Smooth muscle cell (in vitro differentiated cells): Measurements from ENCODE around the gene MTARC2. TPM values are rescaled to one million over a fixed set of nuclear protein-coding genes. Genes with fewer than 3 reads are reported as not detected.

Experiments
- DNase-seq: peaks from one replicate; lab custom pipeline; 2025; ENCODE audit not compliant: unreplicated experiment; lab: John Stamatoyannopoulos, UW
- H2AFZ ChIP-seq: fragments of 200-600 bp; sonication (generic); 2 replicates; pipeline ENCODE4 v1.6.0; 2016; ENCODE audit warnings: antibody characterized with exemption, low read depth, mild to moderate bottlenecking
- H3F3A ChIP-seq: fragments of 200-600 bp; sonication (generic); 2 replicates; pipeline ENCODE4 v1.6.0; 2017; ENCODE audit warnings: antibody characterized with exemption, low read depth
- H3K27ac ChIP-seq: fragments of 200-600 bp; sonication (generic); 2 replicates; pipeline ENCODE4 v1.5.1; 2016; ENCODE audit warnings: low read depth, mild to moderate bottlenecking
- H3K27me3 ChIP-seq: fragments of 200-600 bp; sonication (generic); 2 replicates; pipeline ENCODE4 v1.6.1; 2016; ENCODE audit warnings: low read depth, mild to moderate bottlenecking
- H3K36me3 ChIP-seq: fragments of 200-600 bp; sonication (generic); 2 replicates; pipeline ENCODE4 v1.5.1; 2016; ENCODE audit warnings: low read depth
- H3K4me1 ChIP-seq: fragments of 200-600 bp; sonication (generic); 2 replicates; pipeline ENCODE4 v1.5.1; 2016; ENCODE audit warnings: low read depth
- H3K4me2 ChIP-seq: fragments of 200-600 bp; sonication (generic); 2 replicates; pipeline ENCODE4 v1.6.0; 2016; ENCODE audit warnings: mild to moderate bottlenecking
- H3K4me3 ChIP-seq: fragments of 200-600 bp; sonication (generic); 2 replicates; pipeline ENCODE4 v1.5.1; 2016; ENCODE audit warnings: mild to moderate bottlenecking
- H3K79me2 ChIP-seq: fragments of 200-600 bp; sonication (generic); 2 replicates; pipeline ENCODE4 v1.6.0; 2016; ENCODE audit warnings: low read depth, mild to moderate bottlenecking
- H3K9ac ChIP-seq: fragments of 200-600 bp; sonication (generic); 2 replicates; pipeline ENCODE4 v1.6.0; 2016; ENCODE audit warnings: low read depth
- H3K9me3 ChIP-seq: fragments of 200-600 bp; sonication (generic); replicated peaks from 2 replicates; pipeline ENCODE4 v1.5.1; 2016; ENCODE audit warnings: low read depth
- H4K20me1 ChIP-seq: fragments of 200-600 bp; sonication (generic); 2 replicates; pipeline ENCODE4 v1.6.0; 2016; ENCODE audit warnings: low read depth
- CTCF ChIP-seq: fragments of 200-600 bp; sonication (generic); IDR thresholded peaks from 2 replicates; pipeline ENCODE4 v1.5.1; 2017; ENCODE audit warnings: borderline replicate concordance, mild to moderate bottlenecking, antibody characterized with exemption; ENCODE audit not compliant: insufficient read depth, poor library complexity, severe bottlenecking
- WGBS: methylation state at CpG from one replicate; pipeline ENCODE4 v1.1.7; 2016; ENCODE audit warnings: low lambda C conversion rate; 5-methylcytosine and 5-hydroxymethylcytosine counted together
- polyA plus RNA-seq: library from polyadenylated mRNA; unstranded; fragments of >200 nt; fragmentation: Nextera tagmentation; extraction: Ambion mirVana; gene quantifications from 2 replicates; pipeline ENCODE4 v1.2.1, GENCODE V29; 2016
- total RNA-seq: library from RNA; depleted of rRNA; stranded (reverse); fragments of >200 nt; gene quantifications from 2 replicates; pipeline ENCODE4 v1.2.3, GENCODE V29; 2014

Gene MTARC2
- total and polyA plus RNA-seq, 2 experiments from 2014 or later: 6.1 to 7.6 TPM

GRCh38 chr1:220742520-220742919 lies 5.6 kb upstream of the MTARC2 start:
- Histone ChIP-seq H3K36me3 (no peaks in the 10 kb centered on the region), H3K9ac (no peak overlapping the region), H3K4me1 (peaks cover 3% of the 10 kb centered on the region), H3K27ac (no peak overlapping the region), H3K27me3 (peaks cover 3% of the 10 kb centered on the region), H3F3A (no peaks in the 10 kb centered on the region), H4K20me1 (no peaks in the 10 kb centered on the region), H3K79me2 (no peaks in the 10 kb centered on the region), H3K4me2 (no peak overlapping the region), H2AFZ (no peak overlapping the region), H3K9me3 (no peaks in the 10 kb centered on the region), H3K4me3 (no peak overlapping the region)
- DNase-seq: no peak
- TF ChIP-seq CTCF: no peak
- WGBS: 93% methylated on average over 3 of the region's 3 CpGs

GRCh38 chr1:220746851-220747250 lies 1.3 kb upstream of the MTARC2 start:
- peak overlapping the region; percentile 97 for H2AFZ ChIP-seq
- TF ChIP-seq CTCF: no peak
- no peaks in the 10 kb centered on the region for H3K9me3 ChIP-seq
- WGBS: 94% methylated on average over 3 of the region's 3 CpGs
- no peaks in the 10 kb centered on the region for H3K79me2 ChIP-seq
- H3K4me1 ChIP-seq: peaks cover 12% of the 10 kb centered on the region
- H3K9ac ChIP-seq: no peak overlapping the region
- H3K4me2 ChIP-seq: peak overlapping the region; percentile 92
- no peaks in the 10 kb centered on the region for H3K36me3 ChIP-seq
- H3F3A ChIP-seq: no peaks in the 10 kb centered on the region
- DNase-seq: no peak
- H3K27me3 ChIP-seq: no peaks in the 10 kb centered on the region
- no peak overlapping the region for H3K4me3 ChIP-seq
- no peak overlapping the region for H3K27ac ChIP-seq
- H4K20me1 ChIP-seq: no peaks in the 10 kb centered on the region

- TF ChIP-seq CTCF: no peak
- Histone ChIP-seq H3K9me3 (no peaks in the 10 kb centered on the region), H2AFZ (peak overlapping the region; percentile 97), H3K9ac (no peak overlapping the region), H3K27ac (peak overlapping the region; percentile 20), H3F3A (no peaks in the 10 kb centered on the region), H3K4me2 (peak overlapping the region; percentile 92), H3K36me3 (no peaks in the 10 kb centered on the region), H3K27me3 (no peaks in the 10 kb centered on the region), H3K4me3 (peak overlapping the region; percentile 80), H4K20me1 (no peaks in the 10 kb centered on the region), H3K4me1 (peaks cover 12% of the 10 kb centered on the region), H3K79me2 (no peaks in the 10 kb centered on the region)
- 20% methylated on average over 18 of the region's 18 CpGs for WGBS
- DNase-seq: no peak
Observed at GRCh38 chr1:220747437-220748088, 559 bp upstream of the MTARC2 start.

DNA sequence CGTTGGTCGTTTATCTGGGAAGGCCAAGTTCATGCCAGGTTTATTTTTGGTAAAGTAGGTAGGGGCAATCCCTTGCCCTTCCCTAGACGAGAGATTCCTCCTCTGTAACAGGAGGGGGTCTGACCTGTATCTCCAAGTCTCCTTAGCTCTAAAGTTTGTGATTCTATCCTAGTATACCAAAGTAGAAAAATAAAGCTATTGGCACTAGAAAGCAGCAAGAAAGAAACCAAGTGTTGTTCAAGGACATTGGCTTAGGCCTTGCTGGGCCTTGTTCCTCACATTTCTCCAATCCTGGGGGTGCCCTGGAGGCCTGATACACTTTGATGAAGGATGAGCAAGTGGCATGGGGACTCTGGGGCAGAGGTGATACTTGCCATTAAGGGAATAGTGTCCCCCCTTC lies 814 bp downstream of the MTARC2 start:
- peak overlapping the region; percentile 80 for H3K4me3 ChIP-seq
- TF ChIP-seq CTCF: no peak
- no peaks in the 10 kb centered on the region for H3K27me3 ChIP-seq
- whole genome bisulfite sequencing: 16% methylated on average over 3 of the region's 3 CpGs
- H2AFZ ChIP-seq: peak overlapping the region; percentile 97
- H4K20me1 ChIP-seq: no peaks in the 10 kb centered on the region
- DNase-seq: no peak
- no peaks in the 10 kb centered on the region for H3K9me3 ChIP-seq
- H3K27ac ChIP-seq: no peak overlapping the region
- H3K9ac ChIP-seq: no peak overlapping the region
- H3K4me1 ChIP-seq: peaks cover 12% of the 10 kb centered on the region
- H3K4me2 ChIP-seq: peak overlapping the region; percentile 92
- H3K36me3 ChIP-seq: no peaks in the 10 kb centered on the region
- H3K79me2 ChIP-seq: no peaks in the 10 kb centered on the region
- H3F3A ChIP-seq: no peaks in the 10 kb centered on the region
